CD14-positive monocyte (primary cell): ENCODE results near the gene F2R. TPM values are rescaled to one million over a fixed set of nuclear protein-coding genes. Genes with fewer than 3 reads are reported as not detected.

ENCODE experiments used
- DNase-seq, 3 donors: peaks; one replicate each; pipeline ENCODE4 v3.0.0-alpha.2; 2011 to 2022
- H2AFZ ChIP-seq: 2 replicates; pipeline ENCODE4 v1.6.0; 2012; ENCODE audit warnings: mild to moderate bottlenecking, low read depth, low read length, inconsistent platforms; ENCODE audit not compliant: insufficient read depth, poor library complexity, severe bottlenecking
- H3K27ac ChIP-seq, 2 donors: 1 replicate in 1 of 2; 2 replicates in 1 of 2; pipeline ENCODE4 v1.5.1; 2012 to 2013; ENCODE audit warnings: low read length in 2 of 2, control low read depth in 1 of 2, inconsistent platforms in 1 of 2, low read depth in 1 of 2, mild to moderate bottlenecking in 1 of 2
- H3K27me3 ChIP-seq, 2 donors: one replicate each; pipeline versions ENCODE4 v1.6.0 to v1.6.1; 2011 to 2013; ENCODE audit warnings: low read length in 2 of 2; ENCODE audit not compliant: control insufficient read depth in 2 of 2, insufficient read depth in 2 of 2
- H3K36me3 ChIP-seq, 2 donors: replicated peaks in 1 of 2; 1 replicate in 1 of 2; 2 replicates in 1 of 2; pipeline versions ENCODE4 v1.5.1 to v1.6.1; 2012 to 2013; ENCODE audit warnings: low read length in 2 of 2, control low read depth in 1 of 2, inconsistent platforms in 1 of 2, mild to moderate bottlenecking in 1 of 2; ENCODE audit not compliant: insufficient read depth in 2 of 2, control insufficient read depth in 1 of 2
- H3K4me1 ChIP-seq, 2 donors: 1 replicate in 1 of 2; 2 replicates in 1 of 2; pipeline versions ENCODE4 v1.5.1 to v1.6.1; 2012 to 2013; ENCODE audit warnings: low read length in 2 of 2, control low read depth in 1 of 2, inconsistent platforms in 1 of 2, mild to moderate bottlenecking in 1 of 2, moderate library complexity in 1 of 2; ENCODE audit not compliant: insufficient read depth in 2 of 2, control insufficient read depth in 1 of 2
- H3K4me2 ChIP-seq: replicated peaks from 2 replicates; pipeline ENCODE3; 2012; ENCODE audit warnings: low read length, moderate library complexity, mild to moderate bottlenecking; ENCODE audit not compliant: poor library complexity, severe bottlenecking; ENCODE audit errors: extremely low read depth
- H3K4me3 ChIP-seq, 3 experiments: fragments of 200-600 bp in 1 of 3; sonication (generic) in 1 of 3; replicated peaks in 1 of 3; 1 replicate in 2 of 3; 2 replicates in 1 of 3; pipeline ENCODE4 v1.5.1; 2011 to 2013; ENCODE audit warnings: low read length in 3 of 3, mild to moderate bottlenecking in 3 of 3, control low read depth in 2 of 3, low read depth in 2 of 3, inconsistent platforms in 1 of 3, moderate library complexity in 1 of 3
- H3K79me2 ChIP-seq: 2 replicates; pipeline ENCODE4 v1.6.0; 2012; ENCODE audit warnings: mild to moderate bottlenecking, control low read depth, inconsistent platforms, low read length, moderate library complexity; ENCODE audit not compliant: insufficient read depth
- H3K9ac ChIP-seq: 2 replicates; pipeline ENCODE4 v1.6.0; 2017; ENCODE audit warnings: low read length, mild to moderate bottlenecking; ENCODE audit not compliant: insufficient read depth, poor library complexity, severe bottlenecking
- H3K9me3 ChIP-seq, 2 donors: replicated peaks in 1 of 2; 1 replicate in 1 of 2; 2 replicates in 1 of 2; pipeline versions ENCODE4 v1.5.1 to v1.6.1; 2012 to 2013; ENCODE audit warnings: low read length in 2 of 2, control low read depth in 1 of 2; ENCODE audit not compliant: control insufficient read depth in 1 of 2, insufficient read depth in 1 of 2
- H4K20me1 ChIP-seq: 2 replicates; pipeline ENCODE4 v1.6.0; 2012; ENCODE audit warnings: mild to moderate bottlenecking, low read length, control low read depth, moderate library complexity; ENCODE audit not compliant: insufficient read depth
- H3K27ac Mint-ChIP-seq, 7 donors: one replicate each; pipeline ENCODE4 v1.8.0; 2020; ENCODE audit warnings: mild to moderate bottlenecking in 7 of 7, mixed read lengths in 7 of 7, moderate library complexity in 6 of 7, inconsistent platforms in 2 of 7
- H3K27me3 Mint-ChIP-seq, 3 donors: one replicate each; pipeline ENCODE4 v1.8.0; 2021 to 2022; ENCODE audit warnings: low read depth in 3 of 3, mild to moderate bottlenecking in 3 of 3, mixed read lengths in 3 of 3, moderate library complexity in 3 of 3, inconsistent platforms in 1 of 3
- H3K36me3 Mint-ChIP-seq, 2 donors: one replicate each; pipeline ENCODE4 v1.8.0; 2020; ENCODE audit warnings: mixed read lengths in 2 of 2, inconsistent platforms in 1 of 2, mild to moderate bottlenecking in 1 of 2
- H3K4me1 Mint-ChIP-seq: one replicate; pipeline ENCODE4 v1.8.0; 2020; ENCODE audit warnings: mild to moderate bottlenecking, mixed read lengths
- H3K4me3 Mint-ChIP-seq, 2 donors: one replicate each; pipeline ENCODE4 v1.8.0; 2020; ENCODE audit warnings: mild to moderate bottlenecking in 2 of 2, mixed read lengths in 2 of 2, moderate library complexity in 1 of 2
- H3K9me3 Mint-ChIP-seq, 7 donors: one replicate each; pipeline ENCODE4 v1.8.0; 2020 to 2022; ENCODE audit warnings: mixed read lengths in 7 of 7, mild to moderate bottlenecking in 6 of 7, moderate library complexity in 6 of 7, inconsistent platforms in 2 of 7
- WGBS: methylation state at CpG from one replicate; pipeline ENCODE4 v1.1.5; 2013; ENCODE audit warnings: missing lambda C conversion rate; ENCODE audit not compliant: insufficient coverage; 5-methylcytosine and 5-hydroxymethylcytosine counted together
- intact Hi-C, 2 donors: fragments of 100-400 bp; cut with micrococcal nuclease; formaldehyde crosslinking; loops; one replicate each; pipeline versions ENCODE4 v1.15.0 to v1.15.1; 2023
- polyA plus RNA-seq, 3 donors: library from polyadenylated mRNA; depleted of rRNA in 1 of 3; unstranded in 2 of 3; stranded (reverse) in 1 of 3; fragments of 300-500 nt in 2 of 3; fragments of >200 nt in 1 of 3; fragmentation: Illumina TruSeq in 2 of 3; gene quantifications; 1 replicate in 2 of 3; 2 replicates in 1 of 3; pipeline ENCODE4 v1.2.3, GENCODE V29; 2012 to 2021
- TF ChIP-seq, protein P1 (sequence below): fragments of 200-600 bp; IDR thresholded peaks from one replicate; pipeline ENCODE4 v1.8.0; 2022; ENCODE audit warnings: antibody characterized with exemption, mild to moderate bottlenecking

Gene F2R
- polyA plus RNA-seq, 3 donors: 0.09 to 0.33 (median 0.22) TPM

DNA sequence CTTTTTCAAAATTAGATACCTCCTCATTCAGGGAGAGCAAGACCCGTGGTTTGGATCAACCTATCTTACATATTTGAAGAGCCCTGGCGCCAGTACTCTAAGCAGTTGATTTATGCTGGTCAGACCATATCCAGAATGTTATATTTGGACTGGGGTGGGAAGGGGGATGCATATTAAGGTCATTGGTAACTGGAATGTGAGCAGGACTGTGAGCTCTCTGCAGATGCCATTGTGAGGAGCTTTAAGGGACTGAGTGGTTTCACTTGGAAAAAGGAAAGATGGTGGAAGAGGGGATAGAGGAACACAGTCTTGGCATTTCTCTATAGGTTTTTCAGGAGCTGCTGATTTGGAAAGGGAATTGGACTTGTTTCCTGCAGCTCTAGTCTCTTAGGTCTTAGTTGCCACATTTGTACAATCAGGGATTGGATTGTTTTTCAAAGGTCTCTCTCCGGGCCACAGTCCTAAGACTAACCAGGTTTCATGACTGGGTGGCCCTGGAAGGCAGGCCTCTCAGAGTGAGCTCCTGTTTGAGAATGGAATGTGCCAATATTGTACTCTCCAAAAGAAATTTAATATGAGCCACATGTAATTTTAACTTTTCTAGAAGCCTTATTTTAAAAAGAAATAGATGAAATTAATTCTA is 25.8 kb upstream of the F2R start:
- Histone ChIP-seq H4K20me1 (no peaks in the 10 kb centered on the region), H3K27me3 (no peaks in the 10 kb centered on the region), H3K36me3 (peaks cover 88 to 99% of the 10 kb centered on the region in 2 donors), H3K4me3 (no peak overlapping the region), H3K9ac (no peak overlapping the region), H3K4me1 (no peaks in the 10 kb centered on the region), H3K9me3 (no peaks in the 10 kb centered on the region), H3K4me2 (no peak overlapping the region), H3K79me2 (no peaks in the 10 kb centered on the region), H2AFZ (no peak overlapping the region), H3K27ac (no peak overlapping the region)
- Mint-ChIP-seq H3K9me3 (peaks cover 0 to 2% (median 0%) of the 10 kb centered on the region in 7 donors), H3K4me1 (no peaks in the 10 kb centered on the region), H3K36me3 (peaks cover 73 to 85% of the 10 kb centered on the region in 2 donors), H3K4me3 (no peak overlapping the region), H3K27me3 (no peaks in the 10 kb centered on the region), H3K27ac (peak overlapping the region in 1 of 7 donors; percentile 43)
- no CpG with 5 or more reads among the region's 3 CpGs for WGBS
- no peak for DNase-seq
- TF ChIP-seq, protein P1, sequence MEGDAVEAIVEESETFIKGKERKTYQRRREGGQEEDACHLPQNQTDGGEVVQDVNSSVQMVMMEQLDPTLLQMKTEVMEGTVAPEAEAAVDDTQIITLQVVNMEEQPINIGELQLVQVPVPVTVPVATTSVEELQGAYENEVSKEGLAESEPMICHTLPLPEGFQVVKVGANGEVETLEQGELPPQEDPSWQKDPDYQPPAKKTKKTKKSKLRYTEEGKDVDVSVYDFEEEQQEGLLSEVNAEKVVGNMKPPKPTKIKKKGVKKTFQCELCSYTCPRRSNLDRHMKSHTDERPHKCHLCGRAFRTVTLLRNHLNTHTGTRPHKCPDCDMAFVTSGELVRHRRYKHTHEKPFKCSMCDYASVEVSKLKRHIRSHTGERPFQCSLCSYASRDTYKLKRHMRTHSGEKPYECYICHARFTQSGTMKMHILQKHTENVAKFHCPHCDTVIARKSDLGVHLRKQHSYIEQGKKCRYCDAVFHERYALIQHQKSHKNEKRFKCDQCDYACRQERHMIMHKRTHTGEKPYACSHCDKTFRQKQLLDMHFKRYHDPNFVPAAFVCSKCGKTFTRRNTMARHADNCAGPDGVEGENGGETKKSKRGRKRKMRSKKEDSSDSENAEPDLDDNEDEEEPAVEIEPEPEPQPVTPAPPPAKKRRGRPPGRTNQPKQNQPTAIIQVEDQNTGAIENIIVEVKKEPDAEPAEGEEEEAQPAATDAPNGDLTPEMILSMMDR: no peak
- intact Hi-C loops: no loop called here

DNA sequence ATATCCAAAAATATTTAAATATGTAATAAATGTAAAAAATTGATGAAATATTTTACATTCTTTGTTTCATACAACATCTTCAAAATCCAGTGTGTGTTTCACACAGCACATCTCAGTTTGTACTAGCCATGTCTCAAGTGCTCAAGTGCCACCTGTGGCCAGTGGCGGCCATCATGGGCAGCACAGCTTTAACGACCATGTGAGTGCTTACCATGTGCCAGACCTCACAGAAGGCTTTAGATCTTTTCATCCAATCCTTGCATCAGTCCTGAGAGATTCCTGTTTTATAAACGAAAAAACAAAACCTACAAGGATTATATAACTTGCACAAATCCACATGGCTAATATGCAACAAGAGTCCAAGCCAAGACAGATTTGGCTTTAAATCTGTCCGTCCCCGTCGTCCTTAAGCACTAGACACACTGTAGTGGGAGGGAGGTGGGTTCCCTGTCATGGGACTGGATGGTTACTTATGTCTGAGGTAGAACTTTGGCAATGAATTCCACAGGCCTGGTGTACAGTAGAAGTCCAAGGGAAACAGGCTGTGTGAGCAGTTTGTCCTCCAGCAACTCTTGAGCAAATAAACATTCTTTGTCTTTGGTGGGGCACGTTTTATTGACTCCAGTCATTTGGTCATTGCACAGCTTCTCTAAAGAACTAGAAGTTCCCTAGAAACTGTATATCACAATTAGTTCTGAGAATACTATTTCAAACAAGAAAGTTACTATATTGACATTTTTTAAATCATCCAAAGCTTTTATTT is 25.0 kb upstream of the F2R start:
- Mint-ChIP-seq H3K4me3 (no peak overlapping the region), H3K4me1 (no peaks in the 10 kb centered on the region), H3K27ac (peak overlapping the region in 1 of 7 donors; percentile 70), H3K36me3 (peaks cover 72 to 85% of the 10 kb centered on the region in 2 donors), H3K9me3 (peaks cover 0 to 2% (median 0%) of the 10 kb centered on the region in 7 donors), H3K27me3 (no peaks in the 10 kb centered on the region)
- Histone ChIP-seq H3K4me3 (no peak overlapping the region), H3K27me3 (no peaks in the 10 kb centered on the region), H3K4me2 (no peak overlapping the region), H3K9ac (no peak overlapping the region), H4K20me1 (no peaks in the 10 kb centered on the region), H3K27ac (peak overlapping the region in 1 of 2 donors; percentile 36), H2AFZ (no peak overlapping the region), H3K36me3 (peaks cover 88 to 99% of the 10 kb centered on the region in 2 donors), H3K4me1 (no peaks in the 10 kb centered on the region), H3K79me2 (no peaks in the 10 kb centered on the region), H3K9me3 (no peaks in the 10 kb centered on the region)
- intact Hi-C loops: no loop called here
- TF ChIP-seq, protein P1: no peak
- WGBS: 98% methylated on average over 5 of the region's 7 CpGs
- DNase-seq: no peak
